Measurements from ENCODE around the gene PSMB3.
A peak's percentile ranks its signal among the peaks of the same experiment; 100 is the strongest.

DNA sequence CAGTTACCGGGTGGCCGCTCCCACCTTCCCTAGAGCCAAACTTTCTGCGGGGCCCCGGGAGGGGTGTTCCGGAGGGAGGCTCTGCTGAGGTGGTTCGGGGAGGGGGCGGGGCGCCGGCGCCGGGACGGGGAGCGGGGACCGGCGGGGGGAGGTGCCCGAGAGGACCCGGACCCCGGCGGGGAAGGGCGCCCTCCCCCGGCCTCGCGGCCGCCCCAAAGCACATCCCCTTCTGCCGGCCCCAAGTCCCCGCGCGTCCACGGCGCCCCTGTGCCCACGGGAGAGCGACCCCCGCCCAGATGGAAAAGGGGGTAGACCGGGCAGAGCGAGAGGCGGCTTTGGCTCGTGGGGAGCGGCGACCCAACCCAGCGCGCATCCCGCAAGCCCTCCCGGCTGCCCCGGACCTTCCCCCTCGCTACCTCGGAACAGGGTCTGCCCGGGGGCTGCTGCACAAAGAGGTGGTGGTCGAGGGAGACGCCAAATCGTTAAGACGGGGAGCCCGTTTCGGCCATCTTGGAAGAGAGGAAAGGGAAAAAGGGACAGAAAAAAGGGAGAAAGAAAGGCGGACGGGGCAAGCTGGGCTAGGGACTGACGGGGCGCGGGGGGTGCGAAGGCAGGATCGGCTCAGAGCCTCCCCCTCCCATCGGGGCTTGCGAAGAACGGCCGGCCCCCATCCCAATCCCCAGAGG lies 4.9 kb upstream of the PSMB3 start:
- TF ChIP-seq YY1 (IDR thresholded peaks at IDR 0.05; ENCODE audit: insufficient read depth, insufficient read length) (peak; percentile 19), SUZ12 (IDR thresholded peaks at IDR 0.05; ENCODE audit: extremely low read depth, insufficient read depth, insufficient read length) (no peak), ZNF274 (IDR thresholded peaks at IDR 0.05; ENCODE audit: low read depth, low read length) (no peak)
